K562 (cell line): Measurements from ENCODE around the gene SYCP1. TPM values are rescaled to one million over a fixed set of nuclear protein-coding genes. Genes with fewer than 3 reads are reported as not detected.

Experiments
- ATAC-seq: fragments of 200-7000 bp; cut with Tn5 transposase; 3 replicates; pipeline ENCODE4 v1.9.1; 2020; ENCODE audit warnings: moderate library complexity
- BruUV-seq: library from RNA; stranded (reverse); fragments of 400-500 nt; replicated peaks from 2 replicates; lab custom pipeline; 2021; lab: Mats Ljungman, UMichigan
- CTCF ChIA-PET: fragments of 300-600 bp; formaldehyde crosslinking; extraction: SDS; loops from one replicate; lab custom pipeline; 2021; ENCODE audit warnings: low intra/inter-chr PET ratio; lab: Yijun Ruan, JAX
- POLR2A ChIA-PET: fragments of 300-600, 350-650 bp; sonication (Branson Sonifier 250); formaldehyde crosslinking; extraction: SDS; loops from one replicate; lab custom pipeline; 2021; ENCODE audit warnings: antibody characterized with exemption, inconsistent platforms; lab: Yijun Ruan, JAX
- DNase-seq, 4 experiments: peaks; one replicate each; pipeline versions ENCODE4 v3.0.0 to v3.0.0-alpha.2; 2011 to 2018; ENCODE audit warnings: low spot score in 3 of 4, mixed read lengths in 3 of 4; ENCODE audit errors: extremely low read depth in 1 of 4
- FAIRE-seq: peaks from 2 replicates; lab custom pipeline; 2011; peaks lifted over from hg19 to GRCh38; lab: Jason Lieb, UNC
- H2AFZ ChIP-seq: 2 replicates; pipeline ENCODE4 v1.6.0; 2011; ENCODE audit warnings: low read depth, low read length, control low read depth, inconsistent platforms
- H3K27ac ChIP-seq: fragments of 200-600 bp; 3 replicates; pipeline ENCODE4 v1.8.0; 2011; ENCODE audit warnings: low read depth, mild to moderate bottlenecking, control low read depth, inconsistent platforms, low read length, moderate library complexity, mixed read lengths; ENCODE audit errors: extremely low read depth
- H3K27me3 ChIP-seq, 2 experiments: fragments of 300-600 bp in 1 of 2; 2 replicates in 1 of 2; 3 replicates in 1 of 2; pipeline versions ENCODE4 v1.6.0 to v1.8.0; 2011; ENCODE audit warnings: inconsistent platforms in 2 of 2, low read length in 2 of 2, mild to moderate bottlenecking in 1 of 2, mixed read lengths in 1 of 2, moderate library complexity in 1 of 2; ENCODE audit not compliant: control insufficient read depth in 2 of 2, insufficient read depth in 2 of 2
- H3K36me3 ChIP-seq: fragments of 300-600 bp; 3 replicates; pipeline ENCODE4 v1.8.0; 2011; ENCODE audit warnings: mild to moderate bottlenecking, low read length, inconsistent platforms; ENCODE audit not compliant: control insufficient read depth, insufficient read depth
- H3K4me1 ChIP-seq, 2 experiments: fragments of 200-600 bp in 1 of 2; replicated peaks in 1 of 2; 2 replicates in 1 of 2; 3 replicates in 1 of 2; pipeline versions ENCODE4 v1.5.1 to v1.8.0; 2011; ENCODE audit warnings: inconsistent platforms in 2 of 2, low read length in 2 of 2, mild to moderate bottlenecking in 1 of 2, mixed read lengths in 1 of 2, moderate library complexity in 1 of 2; ENCODE audit not compliant: control insufficient read depth in 2 of 2, insufficient read depth in 2 of 2
- H3K4me2 ChIP-seq: 2 replicates; pipeline ENCODE4 v1.6.1; 2011; ENCODE audit warnings: low read length, control low read depth, inconsistent platforms, mixed read lengths; ENCODE audit not compliant: insufficient read depth
- H3K4me3 ChIP-seq: fragments of 200-600 bp; sonication (generic), shearing (Covaris generic); 2 replicates; pipeline ENCODE4 v1.5.1; 2016; ENCODE audit warnings: control low read depth, inconsistent platforms
- H3K79me2 ChIP-seq: fragments of 200-600 bp; 3 replicates; pipeline ENCODE4 v1.8.0; 2011; ENCODE audit warnings: low read length, inconsistent platforms; ENCODE audit not compliant: control insufficient read depth, insufficient read depth
- H3K9ac ChIP-seq, 2 experiments: 2 replicates each; pipeline versions ENCODE4 v1.6.0 to v1.6.1; 2011; ENCODE audit warnings: low read depth in 2 of 2, low read length in 2 of 2, control low read depth in 1 of 2, inconsistent platforms in 1 of 2, mild to moderate bottlenecking in 1 of 2, mixed read lengths in 1 of 2; ENCODE audit not compliant: insufficient read depth in 1 of 2
- H3K9me1 ChIP-seq: one replicate; pipeline ENCODE4 v1.6.0; 2011; ENCODE audit warnings: inconsistent platforms, mild to moderate bottlenecking, low read length, moderate library complexity; ENCODE audit not compliant: control insufficient read depth, insufficient read depth
- H3K9me3 ChIP-seq: replicated peaks from 2 replicates; pipeline ENCODE4 v1.5.1; 2011; ENCODE audit warnings: low read depth, low read length, inconsistent platforms; ENCODE audit not compliant: control insufficient read depth, insufficient read depth
- H4K20me1 ChIP-seq: replicated peaks from 2 replicates; pipeline ENCODE4 v1.6.1; 2011; ENCODE audit warnings: low read length, inconsistent platforms, mixed read lengths; ENCODE audit not compliant: control insufficient read depth, insufficient read depth
- CEBPB ChIP-seq: fragments of 450-650 bp; IDR thresholded peaks from 2 replicates; pipeline ENCODE4 v1.6.1; 2016; ENCODE audit warnings: missing genetic modification characterization, missing compliant biosample characterization
- JUN ChIP-seq, 2 experiments: sonication (generic) in 1 of 2; formaldehyde crosslinking in 1 of 2; IDR thresholded peaks; 2 replicates each; pipeline versions ENCODE4 v1.6.1 to v1.8.0; 2012 to 2022; ENCODE audit warnings: borderline replicate concordance in 2 of 2, mild to moderate bottlenecking in 2 of 2, improper control_type of control experiment in 1 of 2, low read depth in 1 of 2, low read length in 1 of 2, missing genetic modification reagents in 1 of 2
- ZNF316 ChIP-seq: fragments of 450-650 bp; IDR thresholded peaks from 2 replicates; pipeline ENCODE4 v1.6.1; 2016
- WGBS: fragments of 100-300 bp; shearing (Covaris generic); methylation state at CpG from one replicate; pipeline ENCODE4 v1.1.6; 2016; ENCODE audit warnings: low coverage, mixed read lengths; ENCODE audit not compliant: insufficient coverage; ENCODE audit errors: missing lambda C conversion rate; 5-methylcytosine and 5-hydroxymethylcytosine counted together
- in situ Hi-C: fragments of 300-500 bp; cut with MboI; formaldehyde crosslinking; loops from 4 replicates; pipeline ENCODE4 v1.15.0; 2018; ENCODE audit warnings: inconsistent platforms, mixed read lengths
- intact Hi-C: fragments of 100-400 bp; cut with micrococcal nuclease; formaldehyde crosslinking; loops from 2 replicates; pipeline ENCODE4 v1.14.2; 2022
- polyA plus RNA-seq, 8 experiments: library from polyadenylated mRNA; depleted of rRNA in 4 of 8; stranded (reverse) in 5 of 8; unstranded in 3 of 8; fragments of >200 nt; fragmentation: Nextera tagmentation in 2 of 8; fragmentation: Illumina TruSeq in 1 of 8; extraction: Ambion mirVana in 2 of 8; extraction: Trizol in 1 of 8; gene quantifications; 2 replicates each; pipeline versions ENCODE4 v1.2.1 to v1.2.3, GENCODE V29; 2011 to 2014; ENCODE audit warnings: inconsistent platforms in 1 of 8, missing spikeins in 1 of 8
- total RNA-seq, 7 experiments: library from RNA; depleted of rRNA in 6 of 7; stranded (reverse); fragments of >200 nt in 6 of 7; fragmentation: Illumina TruSeq in 2 of 7; extraction: Trizol in 2 of 7; gene quantifications; 2 replicates each; pipeline versions ENCODE4 v1.2.1 to v1.2.3, GENCODE V29; 2011 to 2021; ENCODE audit warnings: low replicate concordance in 1 of 7
- TF ChIP-seq, protein P1 (sequence below), 2 experiments: fragments of 450-650 bp in 1 of 2; sonication (generic) in 1 of 2; formaldehyde crosslinking in 1 of 2; IDR thresholded peaks in 1 of 2; conservative IDR thresholded peaks in 1 of 2; 2 replicates each; pipeline versions ENCODE4 v1.6.1 to v1.8.1; 2016 to 2023; ENCODE audit warnings: mild to moderate bottlenecking in 2 of 2, moderate library complexity in 2 of 2, inconsistent platforms in 1 of 2, missing genetic modification reagents in 1 of 2
- TF ChIP-seq, protein P2 (sequence below): fragments of 250-450 bp; sonication (Bioruptor Pico); IDR thresholded peaks from 2 replicates; pipeline ENCODE4 v1.4.0; 2020
- TF ChIP-seq, protein P3 (sequence below), 2 experiments: IDR thresholded peaks in 1 of 2; conservative IDR thresholded peaks in 1 of 2; 2 replicates each; pipeline ENCODE4 v1.6.1; 2016; ENCODE audit warnings: low read depth in 2 of 2, mild to moderate bottlenecking in 1 of 2, missing compliant biosample characterization in 1 of 2, missing genetic modification characterization in 1 of 2, moderate library complexity in 1 of 2

Gene SYCP1
- total and polyA plus RNA-seq, 9 of the 15 experiments (the other 6 are each of a cell fraction or from before 2014, with no cell fraction given): not detected

DNA sequence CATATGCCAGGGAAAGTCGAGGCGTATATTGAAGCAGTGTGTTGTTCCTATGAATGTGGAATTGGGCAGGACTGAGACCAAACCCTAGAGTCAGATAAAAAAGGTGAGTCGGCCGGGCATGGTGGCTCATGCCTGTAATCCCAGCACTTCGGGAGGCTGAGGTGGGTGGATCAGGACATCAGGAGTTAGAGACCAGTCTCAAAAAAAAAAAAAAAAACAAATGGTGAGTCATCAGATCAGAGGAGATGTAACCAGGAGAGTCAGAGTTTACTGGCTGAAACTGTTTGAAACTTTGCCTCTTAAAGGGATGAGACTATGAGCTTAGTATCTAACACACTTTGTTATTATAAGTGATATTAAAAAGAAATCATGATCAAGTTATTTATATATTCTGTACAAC lies 26.4 kb upstream of the SYCP1 start:
- in situ Hi-C loops: no loop called here
- CTCF ChIA-PET: no interaction called here
- POLR2A ChIA-PET: interaction anchor here (0.6 to 0.9 kb wide), 2 partner anchors 12 to 47 kb away, joined by 4 read pairs; no protein-coding TSS in a partner anchor
- Histone ChIP-seq H2AFZ (no peak overlapping the region), H3K9me3 (no peaks in the 10 kb centered on the region), H3K4me3 (no peak overlapping the region), H4K20me1 (no peaks in the 10 kb centered on the region), H3K27ac (no peak overlapping the region), H3K4me2 (no peak overlapping the region), H3K79me2 (no peaks in the 10 kb centered on the region), H3K4me1 (no peaks in the 10 kb centered on the region), H3K9ac (no peak overlapping the region), H3K27me3 (no peaks in the 10 kb centered on the region), H3K9me1 (no peaks in the 10 kb centered on the region), H3K36me3 (no peaks in the 10 kb centered on the region)
- intact Hi-C loops: no loop called here
- FAIRE-seq: no peak
- DNase-seq: peak in 1 of 4 experiments; percentile 7
- WGBS: 1% methylated on average over 5 of the region's 5 CpGs
- ATAC-seq: no peak
- BruUV-seq: no TSS peak
- TF ChIP-seq, protein P1, sequence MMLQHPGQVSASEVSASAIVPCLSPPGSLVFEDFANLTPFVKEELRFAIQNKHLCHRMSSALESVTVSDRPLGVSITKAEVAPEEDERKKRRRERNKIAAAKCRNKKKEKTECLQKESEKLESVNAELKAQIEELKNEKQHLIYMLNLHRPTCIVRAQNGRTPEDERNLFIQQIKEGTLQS (IDR thresholded peaks at IDR 0.05): peak; percentile 82
- TF ChIP-seq, protein P1 (CRISPR knock-in tag; conservative IDR thresholded peaks at IDR 0.05): no peak
- TF ChIP-seq ZNF316 (peak; percentile 43), JUN (IDR thresholded peaks at IDR 0.05; ENCODE audit: borderline replicate concordance, low read depth, low read length) (peak; percentile 25; the same call in 1 of the 2 replicates), JUN (CRISPR knock-in tag; IDR thresholded peaks at IDR 0.05; ENCODE audit: borderline replicate concordance) (no peak), CEBPB (no peak)
- TF ChIP-seq, protein P2, sequence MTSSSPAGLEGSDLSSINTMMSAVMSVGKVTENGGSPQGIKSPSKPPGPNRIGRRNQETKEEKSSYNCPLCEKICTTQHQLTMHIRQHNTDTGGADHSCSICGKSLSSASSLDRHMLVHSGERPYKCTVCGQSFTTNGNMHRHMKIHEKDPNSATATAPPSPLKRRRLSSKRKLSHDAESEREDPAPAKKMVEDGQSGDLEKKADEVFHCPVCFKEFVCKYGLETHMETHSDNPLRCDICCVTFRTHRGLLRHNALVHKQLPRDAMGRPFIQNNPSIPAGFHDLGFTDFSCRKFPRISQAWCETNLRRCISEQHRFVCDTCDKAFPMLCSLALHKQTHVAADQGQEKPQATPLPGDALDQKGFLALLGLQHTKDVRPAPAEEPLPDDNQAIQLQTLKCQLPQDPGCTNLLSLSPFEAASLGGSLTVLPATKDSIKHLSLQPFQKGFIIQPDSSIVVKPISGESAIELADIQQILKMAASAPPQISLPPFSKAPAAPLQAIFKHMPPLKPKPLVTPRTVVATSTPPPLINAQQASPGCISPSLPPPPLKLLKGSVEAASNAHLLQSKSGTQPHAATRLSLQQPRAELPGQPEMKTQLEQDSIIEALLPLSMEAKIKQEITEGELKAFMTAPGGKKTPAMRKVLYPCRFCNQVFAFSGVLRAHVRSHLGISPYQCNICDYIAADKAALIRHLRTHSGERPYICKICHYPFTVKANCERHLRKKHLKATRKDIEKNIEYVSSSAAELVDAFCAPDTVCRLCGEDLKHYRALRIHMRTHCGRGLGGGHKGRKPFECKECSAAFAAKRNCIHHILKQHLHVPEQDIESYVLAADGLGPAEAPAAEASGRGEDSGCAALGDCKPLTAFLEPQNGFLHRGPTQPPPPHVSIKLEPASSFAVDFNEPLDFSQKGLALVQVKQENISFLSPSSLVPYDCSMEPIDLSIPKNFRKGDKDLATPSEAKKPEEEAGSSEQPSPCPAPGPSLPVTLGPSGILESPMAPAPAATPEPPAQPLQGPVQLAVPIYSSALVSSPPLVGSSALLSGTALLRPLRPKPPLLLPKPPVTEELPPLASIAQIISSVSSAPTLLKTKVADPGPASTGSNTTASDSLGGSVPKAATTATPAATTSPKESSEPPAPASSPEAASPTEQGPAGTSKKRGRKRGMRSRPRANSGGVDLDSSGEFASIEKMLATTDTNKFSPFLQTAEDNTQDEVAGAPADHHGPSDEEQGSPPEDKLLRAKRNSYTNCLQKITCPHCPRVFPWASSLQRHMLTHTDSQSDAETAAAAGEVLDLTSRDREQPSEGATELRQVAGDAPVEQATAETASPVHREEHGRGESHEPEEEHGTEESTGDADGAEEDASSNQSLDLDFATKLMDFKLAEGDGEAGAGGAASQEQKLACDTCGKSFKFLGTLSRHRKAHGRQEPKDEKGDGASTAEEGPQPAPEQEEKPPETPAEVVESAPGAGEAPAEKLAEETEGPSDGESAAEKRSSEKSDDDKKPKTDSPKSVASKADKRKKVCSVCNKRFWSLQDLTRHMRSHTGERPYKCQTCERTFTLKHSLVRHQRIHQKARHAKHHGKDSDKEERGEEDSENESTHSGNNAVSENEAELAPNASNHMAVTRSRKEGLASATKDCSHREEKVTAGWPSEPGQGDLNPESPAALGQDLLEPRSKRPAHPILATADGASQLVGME (CRISPR knock-in tag): no peak
- TF ChIP-seq, protein P3, sequence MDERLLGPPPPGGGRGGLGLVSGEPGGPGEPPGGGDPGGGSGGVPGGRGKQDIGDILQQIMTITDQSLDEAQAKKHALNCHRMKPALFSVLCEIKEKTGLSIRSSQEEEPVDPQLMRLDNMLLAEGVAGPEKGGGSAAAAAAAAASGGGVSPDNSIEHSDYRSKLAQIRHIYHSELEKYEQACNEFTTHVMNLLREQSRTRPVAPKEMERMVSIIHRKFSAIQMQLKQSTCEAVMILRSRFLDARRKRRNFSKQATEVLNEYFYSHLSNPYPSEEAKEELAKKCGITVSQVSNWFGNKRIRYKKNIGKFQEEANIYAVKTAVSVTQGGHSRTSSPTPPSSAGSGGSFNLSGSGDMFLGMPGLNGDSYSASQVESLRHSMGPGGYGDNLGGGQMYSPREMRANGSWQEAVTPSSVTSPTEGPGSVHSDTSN (CRISPR knock-in tag; IDR thresholded peaks at IDR 0.05; ENCODE audit: low read depth): no peak
- TF ChIP-seq, protein P3 (tag; conservative IDR thresholded peaks at IDR 0.05; ENCODE audit: low read depth): no peak
